ENCODE data around the gene PRSS27. TPM values are rescaled to one million over a fixed set of nuclear protein-coding genes. Genes with fewer than 3 reads are reported as not detected.

PRSS27 gene
- total and polyA plus RNA-seq, 2 donors = 0.85 to 2.5 TPM

DNA sequence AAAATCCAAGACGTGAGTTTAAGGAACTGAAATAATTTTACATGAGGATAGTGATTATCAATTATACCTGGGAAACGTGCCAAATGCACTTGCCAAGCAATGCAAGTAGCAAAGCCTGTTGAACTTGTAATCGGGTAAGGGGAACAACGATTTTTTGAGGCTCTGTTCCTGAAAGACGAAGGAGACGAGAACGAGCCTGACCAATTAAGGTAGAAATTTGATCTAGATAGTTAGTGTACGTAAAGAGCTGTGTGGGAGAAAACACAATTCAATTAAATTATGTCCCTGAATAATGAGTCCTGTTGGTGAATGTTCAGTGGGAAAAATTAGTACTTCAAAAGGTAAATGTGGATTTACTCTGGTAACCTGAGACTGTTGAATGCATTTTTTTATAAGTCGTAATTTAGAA, 55.4 kb downstream of the PRSS27 start:
- H3K27ac ChIP-seq (ENCODE audit: low read depth) = no peak overlapping the region
- no peaks in the 10 kb centered on the region for H3K4me1 ChIP-seq (ENCODE audit: insufficient read depth)
- H3K4me3 ChIP-seq (ENCODE audit: low read depth, low read length) = no peak overlapping the region
- WGBS = 55% methylated on average over 9 of the region's 9 CpGs
- H3K36me3 ChIP-seq (ENCODE audit: insufficient read depth) = no peaks in the 10 kb centered on the region
- peak; percentile 48 for DNase-seq (ENCODE audit: extremely low spot score)

DNA sequence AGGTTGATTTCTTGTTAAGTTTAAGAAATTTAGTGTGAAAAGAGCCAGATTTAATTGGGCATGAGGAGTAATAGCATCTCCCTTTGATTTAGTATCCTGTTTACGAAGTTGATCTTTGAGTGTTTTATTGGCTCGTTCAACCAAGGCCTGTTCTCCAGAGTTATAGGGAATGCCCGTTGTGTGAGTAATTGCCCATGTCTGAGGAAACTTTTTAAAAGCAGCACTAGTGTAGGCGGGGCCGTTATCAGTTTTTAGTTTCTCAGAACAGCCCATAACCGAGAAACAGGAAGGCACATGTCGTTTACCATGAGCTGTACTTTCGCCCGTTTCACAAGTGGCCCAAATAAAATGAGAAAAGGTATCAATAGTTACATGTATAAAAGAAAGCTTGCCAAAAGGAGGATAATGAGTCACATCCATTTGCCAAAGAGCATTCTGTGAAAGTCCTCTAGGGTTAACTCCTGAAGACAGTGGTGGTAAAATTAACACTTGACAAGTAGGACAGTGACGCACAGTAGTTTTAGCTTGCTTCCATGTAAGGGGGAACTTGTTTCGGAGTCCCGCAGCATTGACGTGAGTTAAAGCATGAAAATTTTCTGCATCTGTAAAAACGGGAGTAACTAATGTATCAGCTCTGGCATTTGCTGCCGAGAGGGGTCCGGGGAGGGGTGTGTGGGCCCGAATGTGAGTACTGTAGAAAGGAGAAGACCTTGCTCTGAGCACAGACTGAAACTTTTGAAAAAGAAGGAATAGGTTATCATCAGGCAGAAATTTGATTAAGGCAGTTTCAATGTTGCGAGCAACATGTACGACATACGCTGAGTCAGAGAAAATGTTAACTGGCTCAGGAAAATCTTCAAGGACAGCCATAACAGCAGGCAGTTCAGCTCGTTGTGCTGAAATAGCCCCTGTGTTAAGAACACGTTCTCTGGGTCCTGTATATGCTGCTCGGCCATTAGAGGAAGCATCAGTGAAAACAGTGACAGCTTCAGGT, 56.2 kb downstream of the PRSS27 start:
- H3K27ac ChIP-seq (ENCODE audit: low read depth) = peak overlapping the region; percentile 67

More for the DNA sequence above, 56.2 kb downstream of the PRSS27 start:
- no peak overlapping the region for H3K4me3 ChIP-seq (ENCODE audit: low read depth, low read length)
- no peaks in the 10 kb centered on the region for H3K36me3 ChIP-seq (ENCODE audit: insufficient read depth)
- 47% methylated on average over 23 of the region's 23 CpGs for WGBS
- no peaks in the 10 kb centered on the region for H3K4me1 ChIP-seq (ENCODE audit: insufficient read depth)
- DNase-seq (ENCODE audit: extremely low spot score) = peak; percentile 56

Other genes with a start within 250 kb of the PRSS27 start
- 5.2 TPM for gene NTN3, start 248.9 kb downstream of the PRSS27 start, total RNA-seq
- 0.19 TPM for gene NTN3, start 248.9 kb downstream of the PRSS27 start, polyA plus RNA-seq
- gene TBC1D24, start 245.1 kb downstream of the PRSS27 start, total RNA-seq = 11.2 TPM
- 5.8 TPM for gene TBC1D24, start 245.1 kb downstream of the PRSS27 start, polyA plus RNA-seq
- gene ATP6V0C, start 206.3 kb downstream of the PRSS27 start, total RNA-seq = 15.0 TPM
- gene ATP6V0C, start 206.3 kb downstream of the PRSS27 start, polyA plus RNA-seq = 193 TPM
- 16.4 TPM for gene AMDHD2, start 199.9 kb downstream of the PRSS27 start, total RNA-seq
- gene AMDHD2, start 199.9 kb downstream of the PRSS27 start, polyA plus RNA-seq = 40.2 TPM
- not detected for gene CEMP1, start 188.8 kb downstream of the PRSS27 start, total RNA-seq
- gene CEMP1, start 188.8 kb downstream of the PRSS27 start, polyA plus RNA-seq = 0.85 TPM
- 20.0 TPM for gene PDPK1, start 182.2 kb downstream of the PRSS27 start, total RNA-seq
- gene PDPK1, start 182.2 kb downstream of the PRSS27 start, polyA plus RNA-seq = 26.0 TPM
- 13.7 TPM for gene KCTD5, start 37.7 kb downstream of the PRSS27 start, total RNA-seq
- gene KCTD5, start 37.7 kb downstream of the PRSS27 start, polyA plus RNA-seq = 18.4 TPM
- gene SRRM2, start 32.4 kb upstream of the PRSS27 start, total RNA-seq = 115 TPM
- 481 TPM for gene SRRM2, start 32.4 kb upstream of the PRSS27 start, polyA plus RNA-seq
- gene ELOB, start 57.1 kb upstream of the PRSS27 start, total RNA-seq = 62.9 TPM
- gene ELOB, start 57.1 kb upstream of the PRSS27 start, polyA plus RNA-seq = 399 TPM
- gene PRSS33, start 67.3 kb upstream of the PRSS27 start, total RNA-seq = not detected
- gene PRSS33, start 67.3 kb upstream of the PRSS27 start, polyA plus RNA-seq = not detected
- not detected for gene PRSS41, start 78.2 kb upstream of the PRSS27 start, total RNA-seq
- gene PRSS41, start 78.2 kb upstream of the PRSS27 start, polyA plus RNA-seq = not detected
- gene PRSS21, start 97.0 kb upstream of the PRSS27 start, total RNA-seq = not detected
- 0.11 TPM for gene PRSS21, start 97.0 kb upstream of the PRSS27 start, polyA plus RNA-seq
- gene ZG16B, start 110.1 kb upstream of the PRSS27 start, total RNA-seq = 2.4 TPM
- gene ZG16B, start 110.1 kb upstream of the PRSS27 start, polyA plus RNA-seq = 5.1 TPM
- gene PRSS22, start 137.9 kb upstream of the PRSS27 start, total RNA-seq = 3.0 TPM
- 5.6 TPM for gene PRSS22, start 137.9 kb upstream of the PRSS27 start, polyA plus RNA-seq
- gene FLYWCH2, start 163.0 kb upstream of the PRSS27 start, total RNA-seq = 15.6 TPM
- 49.9 TPM for gene FLYWCH2, start 163.0 kb upstream of the PRSS27 start, polyA plus RNA-seq
- gene FLYWCH1, start 191.7 kb upstream of the PRSS27 start, total RNA-seq = 11.4 TPM
- gene FLYWCH1, start 191.7 kb upstream of the PRSS27 start, polyA plus RNA-seq = 38.0 TPM
- gene KREMEN2, start 244.1 kb upstream of the PRSS27 start, total RNA-seq = 0.11 TPM
- gene KREMEN2, start 244.1 kb upstream of the PRSS27 start, polyA plus RNA-seq = not detected
- gene PAQR4, start 249.1 kb upstream of the PRSS27 start, total RNA-seq = 4.5 TPM
- 5.1 TPM for gene PAQR4, start 249.1 kb upstream of the PRSS27 start, polyA plus RNA-seq

All from urinary bladder (tissue), 4 donors.